ENCODE measurements around the gene FBXO27. TPM values are rescaled to one million over a fixed set of nuclear protein-coding genes. Genes with fewer than 3 reads are reported as not detected.

The FBXO27 gene
- total and polyA plus RNA-seq, 2 experiments from 2014 or later, result 6.2 to 13.7 TPM

DNA sequence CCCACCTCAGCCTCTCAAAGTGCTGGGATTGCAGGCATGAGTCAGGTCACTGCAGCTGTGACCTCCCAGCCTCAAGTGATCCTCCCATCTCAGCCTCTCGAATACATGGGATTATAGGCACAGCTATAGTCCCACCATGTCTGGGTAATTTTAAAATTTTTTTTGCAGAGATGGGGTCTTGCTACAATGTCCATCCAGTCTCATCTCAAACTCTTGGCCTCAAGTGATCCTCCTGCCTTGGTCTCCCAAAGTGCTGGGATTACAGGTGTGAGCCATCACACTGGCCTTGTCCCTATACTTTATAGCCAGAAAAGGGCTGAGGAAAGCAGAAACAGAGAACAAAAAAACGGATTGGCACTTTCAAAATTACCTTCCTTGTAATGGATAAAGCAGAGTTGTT lies 4.8 kb upstream of the FBXO27 start:
- Mint-ChIP-seq H3K27me3 (ENCODE audit: insufficient read depth, low read depth, poor library complexity) (no peaks in the 10 kb centered on the region), H3K36me3 (ENCODE audit: low read depth) (no peaks in the 10 kb centered on the region), H3K4me3 (no peak overlapping the region), H3K27ac (no peak overlapping the region), H3K9me3 (peaks cover 4% of the 10 kb centered on the region; the same call in 2 of the 3 replicates), H3K4me1 (peaks cover 15% of the 10 kb centered on the region; the same call in 2 of the 3 replicates)
- DNase-seq (ENCODE audit: low spot score) (no peak), ATAC-seq (no peak)
- Histone ChIP-seq H3K9me2 (ENCODE audit: insufficient read depth) (no peaks in the 10 kb centered on the region), H3K4me1 (ENCODE audit: insufficient read depth) (peaks cover 14% of the 10 kb centered on the region), H2AFZ (peak overlapping the region; percentile 98; the same call in 1 of the 2 replicates), H3K4me2 (no peak overlapping the region), H3K27ac (ENCODE audit: low read depth) (no peak overlapping the region), H3K36me3 (ENCODE audit: insufficient read depth) (no peaks in the 10 kb centered on the region), H3K4me3 (no peak overlapping the region), H3K79me2 (replicated peaks; ENCODE audit: insufficient read depth) (no peaks in the 10 kb centered on the region), H3F3A (replicated peaks; ENCODE audit: low read depth) (no peaks in the 10 kb centered on the region), H4K20me1 (replicated peaks; ENCODE audit: insufficient read depth) (no peaks in the 10 kb centered on the region), H3K27me3 (ENCODE audit: insufficient read depth) (no peaks in the 10 kb centered on the region)
- no peak for TF ChIP-seq CREB1 (CRISPR knock-in tag; IDR thresholded peaks at IDR 0.05; ENCODE audit: low read depth)
- TF ChIP-seq JUNB (IDR thresholded peaks at IDR 0.05; ENCODE audit: unreplicated experiment), result no peak
- no peak for TF ChIP-seq EZH2phosphoT487 (IDR thresholded peaks at IDR 0.05; ENCODE audit: unreplicated experiment)
- TF ChIP-seq, protein P1, sequence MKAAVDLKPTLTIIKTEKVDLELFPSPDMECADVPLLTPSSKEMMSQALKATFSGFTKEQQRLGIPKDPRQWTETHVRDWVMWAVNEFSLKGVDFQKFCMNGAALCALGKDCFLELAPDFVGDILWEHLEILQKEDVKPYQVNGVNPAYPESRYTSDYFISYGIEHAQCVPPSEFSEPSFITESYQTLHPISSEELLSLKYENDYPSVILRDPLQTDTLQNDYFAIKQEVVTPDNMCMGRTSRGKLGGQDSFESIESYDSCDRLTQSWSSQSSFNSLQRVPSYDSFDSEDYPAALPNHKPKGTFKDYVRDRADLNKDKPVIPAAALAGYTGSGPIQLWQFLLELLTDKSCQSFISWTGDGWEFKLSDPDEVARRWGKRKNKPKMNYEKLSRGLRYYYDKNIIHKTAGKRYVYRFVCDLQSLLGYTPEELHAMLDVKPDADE (IDR thresholded peaks at IDR 0.05), result no peak
- no peak for TF ChIP-seq ZNF331 (CRISPR knock-in tag; IDR thresholded peaks at IDR 0.05; ENCODE audit: low read depth)
- TF ChIP-seq, protein P2, sequence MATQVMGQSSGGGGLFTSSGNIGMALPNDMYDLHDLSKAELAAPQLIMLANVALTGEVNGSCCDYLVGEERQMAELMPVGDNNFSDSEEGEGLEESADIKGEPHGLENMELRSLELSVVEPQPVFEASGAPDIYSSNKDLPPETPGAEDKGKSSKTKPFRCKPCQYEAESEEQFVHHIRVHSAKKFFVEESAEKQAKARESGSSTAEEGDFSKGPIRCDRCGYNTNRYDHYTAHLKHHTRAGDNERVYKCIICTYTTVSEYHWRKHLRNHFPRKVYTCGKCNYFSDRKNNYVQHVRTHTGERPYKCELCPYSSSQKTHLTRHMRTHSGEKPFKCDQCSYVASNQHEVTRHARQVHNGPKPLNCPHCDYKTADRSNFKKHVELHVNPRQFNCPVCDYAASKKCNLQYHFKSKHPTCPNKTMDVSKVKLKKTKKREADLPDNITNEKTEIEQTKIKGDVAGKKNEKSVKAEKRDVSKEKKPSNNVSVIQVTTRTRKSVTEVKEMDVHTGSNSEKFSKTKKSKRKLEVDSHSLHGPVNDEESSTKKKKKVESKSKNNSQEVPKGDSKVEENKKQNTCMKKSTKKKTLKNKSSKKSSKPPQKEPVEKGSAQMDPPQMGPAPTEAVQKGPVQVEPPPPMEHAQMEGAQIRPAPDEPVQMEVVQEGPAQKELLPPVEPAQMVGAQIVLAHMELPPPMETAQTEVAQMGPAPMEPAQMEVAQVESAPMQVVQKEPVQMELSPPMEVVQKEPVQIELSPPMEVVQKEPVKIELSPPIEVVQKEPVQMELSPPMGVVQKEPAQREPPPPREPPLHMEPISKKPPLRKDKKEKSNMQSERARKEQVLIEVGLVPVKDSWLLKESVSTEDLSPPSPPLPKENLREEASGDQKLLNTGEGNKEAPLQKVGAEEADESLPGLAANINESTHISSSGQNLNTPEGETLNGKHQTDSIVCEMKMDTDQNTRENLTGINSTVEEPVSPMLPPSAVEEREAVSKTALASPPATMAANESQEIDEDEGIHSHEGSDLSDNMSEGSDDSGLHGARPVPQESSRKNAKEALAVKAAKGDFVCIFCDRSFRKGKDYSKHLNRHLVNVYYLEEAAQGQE (IDR thresholded peaks at IDR 0.05; ENCODE audit: unreplicated experiment), result no peak
- no peak for TF ChIP-seq POLR2AphosphoS5 (IDR thresholded peaks at IDR 0.05; ENCODE audit: low read depth)
- TF ChIP-seq, protein P3, sequence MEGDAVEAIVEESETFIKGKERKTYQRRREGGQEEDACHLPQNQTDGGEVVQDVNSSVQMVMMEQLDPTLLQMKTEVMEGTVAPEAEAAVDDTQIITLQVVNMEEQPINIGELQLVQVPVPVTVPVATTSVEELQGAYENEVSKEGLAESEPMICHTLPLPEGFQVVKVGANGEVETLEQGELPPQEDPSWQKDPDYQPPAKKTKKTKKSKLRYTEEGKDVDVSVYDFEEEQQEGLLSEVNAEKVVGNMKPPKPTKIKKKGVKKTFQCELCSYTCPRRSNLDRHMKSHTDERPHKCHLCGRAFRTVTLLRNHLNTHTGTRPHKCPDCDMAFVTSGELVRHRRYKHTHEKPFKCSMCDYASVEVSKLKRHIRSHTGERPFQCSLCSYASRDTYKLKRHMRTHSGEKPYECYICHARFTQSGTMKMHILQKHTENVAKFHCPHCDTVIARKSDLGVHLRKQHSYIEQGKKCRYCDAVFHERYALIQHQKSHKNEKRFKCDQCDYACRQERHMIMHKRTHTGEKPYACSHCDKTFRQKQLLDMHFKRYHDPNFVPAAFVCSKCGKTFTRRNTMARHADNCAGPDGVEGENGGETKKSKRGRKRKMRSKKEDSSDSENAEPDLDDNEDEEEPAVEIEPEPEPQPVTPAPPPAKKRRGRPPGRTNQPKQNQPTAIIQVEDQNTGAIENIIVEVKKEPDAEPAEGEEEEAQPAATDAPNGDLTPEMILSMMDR (conservative IDR thresholded peaks at IDR 0.05; ENCODE audit: low read depth in 2 of 2), result no peak
- TF ChIP-seq, protein P4, sequence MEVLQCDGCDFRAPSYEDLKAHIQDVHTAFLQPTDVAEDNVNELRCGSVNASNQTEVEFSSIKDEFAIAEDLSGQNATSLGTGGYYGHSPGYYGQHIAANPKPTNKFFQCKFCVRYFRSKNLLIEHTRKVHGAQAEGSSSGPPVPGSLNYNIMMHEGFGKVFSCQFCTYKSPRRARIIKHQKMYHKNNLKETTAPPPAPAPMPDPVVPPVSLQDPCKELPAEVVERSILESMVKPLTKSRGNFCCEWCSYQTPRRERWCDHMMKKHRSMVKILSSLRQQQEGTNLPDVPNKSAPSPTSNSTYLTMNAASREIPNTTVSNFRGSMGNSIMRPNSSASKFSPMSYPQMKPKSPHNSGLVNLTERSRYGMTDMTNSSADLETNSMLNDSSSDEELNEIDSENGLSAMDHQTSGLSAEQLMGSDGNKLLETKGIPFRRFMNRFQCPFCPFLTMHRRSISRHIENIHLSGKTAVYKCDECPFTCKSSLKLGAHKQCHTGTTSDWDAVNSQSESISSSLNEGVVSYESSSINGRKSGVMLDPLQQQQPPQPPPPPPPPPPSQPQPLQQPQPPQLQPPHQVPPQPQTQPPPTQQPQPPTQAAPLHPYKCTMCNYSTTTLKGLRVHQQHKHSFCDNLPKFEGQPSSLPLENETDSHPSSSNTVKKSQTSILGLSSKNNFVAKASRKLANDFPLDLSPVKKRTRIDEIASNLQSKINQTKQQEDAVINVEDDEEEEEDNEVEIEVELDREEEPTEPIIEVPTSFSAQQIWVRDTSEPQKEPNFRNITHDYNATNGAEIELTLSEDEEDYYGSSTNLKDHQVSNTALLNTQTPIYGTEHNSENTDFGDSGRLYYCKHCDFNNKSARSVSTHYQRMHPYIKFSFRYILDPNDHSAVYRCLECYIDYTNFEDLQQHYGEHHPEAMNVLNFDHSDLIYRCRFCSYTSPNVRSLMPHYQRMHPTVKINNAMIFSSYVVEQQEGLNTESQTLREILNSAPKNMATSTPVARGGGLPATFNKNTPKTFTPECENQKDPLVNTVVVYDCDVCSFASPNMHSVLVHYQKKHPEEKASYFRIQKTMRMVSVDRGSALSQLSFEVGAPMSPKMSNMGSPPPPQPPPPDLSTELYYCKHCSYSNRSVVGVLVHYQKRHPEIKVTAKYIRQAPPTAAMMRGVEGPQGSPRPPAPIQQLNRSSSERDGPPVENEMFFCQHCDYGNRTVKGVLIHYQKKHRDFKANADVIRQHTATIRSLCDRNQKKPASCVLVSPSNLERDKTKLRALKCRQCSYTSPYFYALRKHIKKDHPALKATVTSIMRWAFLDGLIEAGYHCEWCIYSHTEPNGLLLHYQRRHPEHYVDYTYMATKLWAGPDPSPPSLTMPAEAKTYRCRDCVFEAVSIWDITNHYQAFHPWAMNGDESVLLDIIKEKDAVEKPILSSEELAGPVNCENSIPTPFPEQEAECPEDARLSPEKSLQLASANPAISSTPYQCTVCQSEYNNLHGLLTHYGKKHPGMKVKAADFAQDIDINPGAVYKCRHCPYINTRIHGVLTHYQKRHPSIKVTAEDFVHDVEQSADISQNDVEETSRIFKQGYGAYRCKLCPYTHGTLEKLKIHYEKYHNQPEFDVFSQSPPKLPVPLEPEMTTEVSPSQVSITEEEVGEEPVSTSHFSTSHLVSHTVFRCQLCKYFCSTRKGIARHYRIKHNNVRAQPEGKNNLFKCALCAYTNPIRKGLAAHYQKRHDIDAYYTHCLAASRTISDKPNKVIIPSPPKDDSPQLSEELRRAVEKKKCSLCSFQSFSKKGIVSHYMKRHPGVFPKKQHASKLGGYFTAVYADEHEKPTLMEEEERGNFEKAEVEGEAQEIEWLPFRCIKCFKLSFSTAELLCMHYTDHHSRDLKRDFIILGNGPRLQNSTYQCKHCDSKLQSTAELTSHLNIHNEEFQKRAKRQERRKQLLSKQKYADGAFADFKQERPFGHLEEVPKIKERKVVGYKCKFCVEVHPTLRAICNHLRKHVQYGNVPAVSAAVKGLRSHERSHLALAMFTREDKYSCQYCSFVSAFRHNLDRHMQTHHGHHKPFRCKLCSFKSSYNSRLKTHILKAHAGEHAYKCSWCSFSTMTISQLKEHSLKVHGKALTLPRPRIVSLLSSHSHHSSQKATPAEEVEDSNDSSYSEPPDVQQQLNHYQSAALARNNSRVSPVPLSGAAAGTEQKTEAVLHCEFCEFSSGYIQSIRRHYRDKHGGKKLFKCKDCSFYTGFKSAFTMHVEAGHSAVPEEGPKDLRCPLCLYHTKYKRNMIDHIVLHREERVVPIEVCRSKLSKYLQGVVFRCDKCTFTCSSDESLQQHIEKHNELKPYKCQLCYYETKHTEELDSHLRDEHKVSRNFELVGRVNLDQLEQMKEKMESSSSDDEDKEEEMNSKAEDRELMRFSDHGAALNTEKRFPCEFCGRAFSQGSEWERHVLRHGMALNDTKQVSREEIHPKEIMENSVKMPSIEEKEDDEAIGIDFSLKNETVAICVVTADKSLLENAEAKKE (CRISPR knock-in tag; IDR thresholded peaks at IDR 0.05), result no peak

Measured in GM23338 (cell line).